ENCODE results near the gene TPSB2.
"Not testable (repeated sequence)": the region's sequence is repeated elsewhere in the genome, so short reads cannot be mapped to it uniquely, and the experiment has no call there.

Gene TPSB2

GRCh38 chr16:1240436-1240835 is 10.5 kb upstream of the TPSB2 start, which contains the start of gene TPSAB1:
TSS of gene TPSAB1 (plus strand) at chr16:1240705. CDS start at chr16:1240939, 234 bp downstream.
- not testable (repeated sequence) for DNase-seq

GRCh38 chr16:1239575-1239974 is 9.6 kb upstream of the TPSB2 start:
- not testable (repeated sequence) for DNase-seq

- not testable (repeated sequence) for DNase-seq
Measured at GRCh38 chr16:1238909-1239308, 8.9 kb upstream of the TPSB2 start.

GRCh38 chr16:1237990-1238389 is 8.0 kb upstream of the TPSB2 start:
- no peak for DNase-seq

GRCh38 chr16:1236659-1237058 is 6.7 kb upstream of the TPSB2 start:
- DNase-seq = not testable (repeated sequence)

- DNase-seq = not testable (repeated sequence)
Measured at GRCh38 chr16:1232049-1232748, 2.2 kb upstream of the TPSB2 start.

- not testable (repeated sequence) for DNase-seq
Measured at GRCh38 chr16:1231301-1231700, 1.3 kb upstream of the TPSB2 start.

GRCh38 chr16:1230471-1231212 is 658 bp upstream of the TPSB2 start:
- not testable (repeated sequence) for DNase-seq

- not testable (repeated sequence) for DNase-seq
Measured at GRCh38 chr16:1229476-1229875, 508 bp downstream of the TPSB2 start.

- not testable (repeated sequence) for DNase-seq
Measured at GRCh38 chr16:1228227-1228626, 1.8 kb downstream of the TPSB2 start.

GRCh38 chr16:1226692-1227091 is 3.3 kb downstream of the TPSB2 start:
- DNase-seq = not testable (repeated sequence)

GRCh38 chr16:1225728-1226311 is 4.2 kb downstream of the TPSB2 start:
- peak; percentile 30 for DNase-seq

- no peak for DNase-seq
Measured at GRCh38 chr16:1225051-1225451, 4.9 kb downstream of the TPSB2 start, which contains the start of gene TPSG1. TSS of gene TPSG1 (minus strand) at chr16:1225268. CDS start at chr16:1225252, 16 bp downstream.

- no peak for DNase-seq
Measured at GRCh38 chr16:1224558-1224957, 5.4 kb downstream of the TPSB2 start.

GRCh38 chr16:1223355-1224214 is 6.4 kb downstream of the TPSB2 start:
- DNase-seq = peak; percentile 23

GRCh38 chr16:1222553-1223354 is 7.2 kb downstream of the TPSB2 start:
- DNase-seq = no peak

GRCh38 chr16:1221628-1222552 is 8.1 kb downstream of the TPSB2 start:
- peak; percentile 30 for DNase-seq

- no peak for DNase-seq
Measured at GRCh38 chr16:1220841-1221627, 8.9 kb downstream of the TPSB2 start.

GRCh38 chr16:1220098-1220728 is 9.8 kb downstream of the TPSB2 start:
- DNase-seq = no peak
